GM23248 (cell line): Measurements from ENCODE around the gene F10. TPM values are rescaled to one million over a fixed set of nuclear protein-coding genes. Genes with fewer than 3 reads are reported as not detected.

Source experiments
- DNase-seq: peaks from one replicate; pipeline ENCODE4 v3.0.0-alpha.2; 2015
- H2AFZ ChIP-seq: fragments of 200-600 bp; sonication (generic); 2 replicates; pipeline ENCODE4 v1.6.1; 2016; ENCODE audit warnings: antibody characterized with exemption
- H3F3A ChIP-seq: fragments of 200-600 bp; sonication (generic); 2 replicates; pipeline ENCODE4 v1.6.1; 2016; ENCODE audit warnings: mild to moderate bottlenecking, antibody characterized with exemption, mixed run types; ENCODE audit not compliant: insufficient read depth
- H3K27ac ChIP-seq: fragments of 200-600 bp; sonication (generic); 2 replicates; pipeline ENCODE4 v1.5.1; 2016; ENCODE audit warnings: mild to moderate bottlenecking
- H3K27me3 ChIP-seq: fragments of 200-600 bp; sonication (generic); replicated peaks from 2 replicates; pipeline ENCODE4 v1.6.1; 2016; ENCODE audit warnings: mild to moderate bottlenecking; ENCODE audit not compliant: insufficient read depth
- H3K36me3 ChIP-seq: fragments of 200-600 bp; sonication (generic); 2 replicates; pipeline ENCODE4 v1.6.1; 2016; ENCODE audit warnings: low read depth, mild to moderate bottlenecking
- H3K4me1 ChIP-seq: fragments of 200-600 bp; sonication (generic); 2 replicates; pipeline ENCODE4 v1.6.1; 2016; ENCODE audit warnings: mild to moderate bottlenecking; ENCODE audit not compliant: insufficient read depth
- H3K4me2 ChIP-seq: fragments of 200-600 bp; sonication (generic); one replicate; pipeline ENCODE4 v1.6.1; 2016; ENCODE audit warnings: mild to moderate bottlenecking; ENCODE audit not compliant: unreplicated experiment
- H3K4me3 ChIP-seq: fragments of 200-600 bp; sonication (generic); 2 replicates; pipeline ENCODE4 v1.5.1; 2016; ENCODE audit warnings: mild to moderate bottlenecking
- H3K79me2 ChIP-seq: fragments of 200-600 bp; sonication (generic); 2 replicates; pipeline ENCODE4 v1.6.1; 2016; ENCODE audit warnings: mild to moderate bottlenecking; ENCODE audit not compliant: insufficient read depth
- H3K9ac ChIP-seq: fragments of 200-600 bp; sonication (generic); 2 replicates; pipeline ENCODE4 v1.6.1; 2016; ENCODE audit warnings: mild to moderate bottlenecking
- H3K9me2 ChIP-seq: fragments of 200-600 bp; sonication (generic); 2 replicates; pipeline ENCODE4 v1.6.1; 2016; ENCODE audit warnings: mixed run types, mild to moderate bottlenecking, moderate library complexity; ENCODE audit not compliant: insufficient read depth
- H3K9me3 ChIP-seq: fragments of 200-600 bp; sonication (generic); one replicate; pipeline ENCODE4 v1.6.1; 2017; ENCODE audit warnings: low read depth
- H4K20me1 ChIP-seq: fragments of 200-600 bp; sonication (generic); 2 replicates; pipeline ENCODE4 v1.6.0; 2016; ENCODE audit not compliant: insufficient read depth
- EZH2 ChIP-seq: fragments of 200-600 bp; sonication (generic); IDR thresholded peaks from 2 replicates; pipeline ENCODE4 v1.6.1; 2018; ENCODE audit warnings: antibody characterized with exemption, mild to moderate bottlenecking; ENCODE audit not compliant: insufficient read depth, poor library complexity, severe bottlenecking
- EZH2phosphoT487 ChIP-seq: fragments of 200-600 bp; sonication (generic); IDR thresholded peaks from 2 replicates; pipeline ENCODE4 v1.6.1; 2018; ENCODE audit warnings: antibody characterized with exemption, moderate library complexity, mild to moderate bottlenecking, low read depth; ENCODE audit not compliant: insufficient read depth
- WGBS, 2 experiments: methylation state at CpG; one replicate each; pipeline ENCODE4 v1.1.6; 2015 to 2017; ENCODE audit warnings: low lambda C conversion rate in 2 of 2, low coverage in 1 of 2; ENCODE audit errors: missing lambda C conversion rate in 2 of 2; 5-methylcytosine and 5-hydroxymethylcytosine counted together
- in situ Hi-C: fragments of 300-500 bp; cut with MboI; formaldehyde crosslinking; loops from 2 replicates; pipeline ENCODE4 v1.15.0; 2020
- polyA plus RNA-seq: library from polyadenylated mRNA; unstranded; fragments of >200 nt; fragmentation: Nextera tagmentation; extraction: Ambion mirVana; gene quantifications from 2 replicates; pipeline ENCODE4 v1.2.1, GENCODE V29; 2016
- total RNA-seq: library from RNA; depleted of rRNA; stranded (reverse); fragments of >200 nt; shearing (Covaris generic); gene quantifications from 2 replicates; pipeline ENCODE4 v1.2.3, GENCODE V29; 2014

Gene F10
- total and polyA plus RNA-seq, 2 experiments from 2014 or later: 7.8 to 9.1 TPM

- Histone ChIP-seq H4K20me1 (no peaks in the 10 kb centered on the region), H3K27ac (no peak overlapping the region), H3K36me3 (no peaks in the 10 kb centered on the region), H3K4me3 (no peak overlapping the region), H3K27me3 (no peaks in the 10 kb centered on the region), H3K79me2 (no peaks in the 10 kb centered on the region), H3K4me1 (peaks cover 4% of the 10 kb centered on the region; the same call in 1 of the 2 replicates), H3K9ac (no peak overlapping the region), H3F3A (no peaks in the 10 kb centered on the region), H3K4me2 (no peak overlapping the region), H3K9me2 (no peaks in the 10 kb centered on the region), H2AFZ (no peak overlapping the region), H3K9me3 (no peaks in the 10 kb centered on the region)
- DNase-seq: no peak
- TF ChIP-seq EZH2phosphoT487: no peak
- no peak for TF ChIP-seq EZH2
- 70 to 74% methylated on average over 13 of the region's 13 CpGs for WGBS, 2 experiments
- in situ Hi-C loops: no loop called here
Measured at GRCh38 chr13:113148407-113148806, 25.8 kb downstream of the F10 start.

DNA sequence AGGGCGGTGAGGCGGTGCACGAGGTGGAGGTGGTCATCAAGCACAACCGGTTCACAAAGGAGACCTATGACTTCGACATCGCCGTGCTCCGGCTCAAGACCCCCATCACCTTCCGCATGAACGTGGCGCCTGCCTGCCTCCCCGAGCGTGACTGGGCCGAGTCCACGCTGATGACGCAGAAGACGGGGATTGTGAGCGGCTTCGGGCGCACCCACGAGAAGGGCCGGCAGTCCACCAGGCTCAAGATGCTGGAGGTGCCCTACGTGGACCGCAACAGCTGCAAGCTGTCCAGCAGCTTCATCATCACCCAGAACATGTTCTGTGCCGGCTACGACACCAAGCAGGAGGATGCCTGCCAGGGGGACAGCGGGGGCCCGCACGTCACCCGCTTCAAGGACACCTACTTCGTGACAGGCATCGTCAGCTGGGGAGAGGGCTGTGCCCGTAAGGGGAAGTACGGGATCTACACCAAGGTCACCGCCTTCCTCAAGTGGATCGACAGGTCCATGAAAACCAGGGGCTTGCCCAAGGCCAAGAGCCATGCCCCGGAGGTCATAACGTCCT, 26.4 kb downstream of the F10 start:
- H3K9me3 ChIP-seq: no peaks in the 10 kb centered on the region
- WGBS, 2 experiments: 91 to 92% methylated on average over 37 to 38 of the region's 38 CpGs
- in situ Hi-C loops: no loop called here
- no peak overlapping the region for H3K9ac ChIP-seq
- no peak overlapping the region for H3K4me2 ChIP-seq
- peaks cover 4% of the 10 kb centered on the region; the same call in 1 of the 2 replicates for H3K4me1 ChIP-seq
- no peak overlapping the region for H3K4me3 ChIP-seq
- H3K79me2 ChIP-seq: no peaks in the 10 kb centered on the region
- no peaks in the 10 kb centered on the region for H3K9me2 ChIP-seq
- TF ChIP-seq EZH2 (no peak), EZH2phosphoT487 (no peak)
- H3F3A ChIP-seq: no peaks in the 10 kb centered on the region
- no peaks in the 10 kb centered on the region for H4K20me1 ChIP-seq
- no peaks in the 10 kb centered on the region for H3K36me3 ChIP-seq
- no peak overlapping the region for H3K27ac ChIP-seq
- H2AFZ ChIP-seq: no peak overlapping the region
- DNase-seq: no peak
- H3K27me3 ChIP-seq: no peaks in the 10 kb centered on the region

GRCh38 chr13:113149711-113150549, 27.3 kb downstream of the F10 start:
- Histone ChIP-seq H3K79me2 (no peaks in the 10 kb centered on the region), H3K27ac (no peak overlapping the region), H3K36me3 (no peaks in the 10 kb centered on the region), H3K4me3 (no peak overlapping the region), H3K4me1 (peaks cover 4% of the 10 kb centered on the region; the same call in 1 of the 2 replicates), H4K20me1 (no peaks in the 10 kb centered on the region), H3K4me2 (no peak overlapping the region), H3K27me3 (no peaks in the 10 kb centered on the region), H3K9me3 (no peaks in the 10 kb centered on the region), H2AFZ (no peak overlapping the region), H3K9ac (no peak overlapping the region), H3K9me2 (no peaks in the 10 kb centered on the region), H3F3A (0 out of 2 replicates have a peak, but pooled peaks cover under 1% of the 10 kb centered on the region)
- WGBS, 2 experiments: 77 to 78% methylated on average over 26 of the region's 26 CpGs
- TF ChIP-seq EZH2: no peak
- TF ChIP-seq EZH2phosphoT487: no peak
- DNase-seq: no peak
- in situ Hi-C loops: no loop called here

GRCh38 chr13:113150550-113151365, 28.2 kb downstream of the F10 start:
- H3F3A ChIP-seq: peaks cover 8% of the 10 kb centered on the region; the same call in 1 of the 2 replicates

More at GRCh38 chr13:113150550-113151365, 28.2 kb downstream of the F10 start:
- Histone ChIP-seq H3K4me1 (peaks cover 4% of the 10 kb centered on the region; the same call in 1 of the 2 replicates), H3K9me3 (no peaks in the 10 kb centered on the region), H3K4me2 (no peak overlapping the region), H2AFZ (no peak overlapping the region), H3K4me3 (no peak overlapping the region), H4K20me1 (no peaks in the 10 kb centered on the region), H3K27ac (no peak overlapping the region), H3K9ac (no peak overlapping the region), H3K36me3 (no peaks in the 10 kb centered on the region), H3K79me2 (no peaks in the 10 kb centered on the region), H3K27me3 (no peaks in the 10 kb centered on the region), H3K9me2 (no peaks in the 10 kb centered on the region)
- 79 to 80% methylated on average over 30 to 31 of the region's 31 CpGs for WGBS, 2 experiments
- TF ChIP-seq EZH2 (no peak), EZH2phosphoT487 (no peak)
- no peak for DNase-seq
- in situ Hi-C loops: no loop called here
